C1 segment of cervical spinal cord (tissue), 14 donors: ENCODE data around the gene ZNF488.
"Not testable (repeated sequence)": the region's sequence is repeated elsewhere in the genome, so short reads cannot be mapped to it uniquely, and the experiment has no call there.

Experiments
- DNase-seq, 14 donors: peaks; one replicate each; lab custom pipeline; 2025; lab: John Stamatoyannopoulos, UW

ZNF488 gene, protein sequence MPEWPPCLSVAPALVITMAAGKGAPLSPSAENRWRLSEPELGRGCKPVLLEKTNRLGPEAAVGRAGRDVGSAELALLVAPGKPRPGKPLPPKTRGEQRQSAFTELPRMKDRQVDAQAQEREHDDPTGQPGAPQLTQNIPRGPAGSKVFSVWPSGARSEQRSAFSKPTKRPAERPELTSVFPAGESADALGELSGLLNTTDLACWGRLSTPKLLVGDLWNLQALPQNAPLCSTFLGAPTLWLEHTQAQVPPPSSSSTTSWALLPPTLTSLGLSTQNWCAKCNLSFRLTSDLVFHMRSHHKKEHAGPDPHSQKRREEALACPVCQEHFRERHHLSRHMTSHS

DNA sequence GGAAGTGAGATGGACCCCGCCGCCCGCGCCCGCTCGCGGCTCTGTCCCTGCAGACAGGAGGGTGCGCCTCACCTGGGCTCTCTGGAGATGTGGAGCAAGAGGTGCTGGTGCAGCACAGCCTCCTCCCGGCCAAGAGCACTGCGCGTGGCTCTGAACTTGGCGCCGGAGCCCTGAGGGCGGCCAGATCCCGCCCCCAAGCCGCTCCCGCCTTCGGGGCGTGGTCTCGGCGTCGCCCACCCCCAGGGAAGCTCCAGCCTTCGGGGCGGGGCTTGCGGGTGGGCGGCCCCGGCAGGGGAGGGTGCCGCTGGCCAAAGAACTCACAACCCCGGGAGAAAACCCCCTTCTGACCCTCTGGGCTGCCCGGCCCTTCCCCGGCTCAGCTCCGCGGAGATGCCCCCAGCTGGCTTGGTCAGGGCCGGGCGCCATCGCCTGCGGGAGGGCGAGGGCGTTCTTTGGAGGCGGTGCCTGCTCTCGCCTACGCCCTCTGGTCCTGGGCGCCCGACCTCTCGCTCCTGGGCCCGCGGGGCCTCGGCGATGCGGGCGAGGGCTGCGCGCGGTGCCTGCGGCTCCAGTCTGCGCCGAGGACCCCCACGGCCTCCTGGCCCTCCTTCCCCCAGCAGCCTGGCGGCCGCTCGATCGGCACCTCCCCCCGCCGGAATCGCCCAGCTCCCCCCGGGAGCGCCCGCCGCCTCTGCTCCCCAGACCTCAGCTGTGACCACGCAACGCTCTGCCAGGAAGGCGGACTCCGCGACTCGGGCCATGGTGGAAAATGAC, at the start of gene ZNF488:
Gene ZNF488, minus strand, starts transcription at position 146 of the 774 bp plus-strand sequence. CDS start 15,464 bp downstream, outside the sequence.
- DNase-seq: peak in 13 of 14 donors; percentile 43 to 91 (median 82)

DNA sequence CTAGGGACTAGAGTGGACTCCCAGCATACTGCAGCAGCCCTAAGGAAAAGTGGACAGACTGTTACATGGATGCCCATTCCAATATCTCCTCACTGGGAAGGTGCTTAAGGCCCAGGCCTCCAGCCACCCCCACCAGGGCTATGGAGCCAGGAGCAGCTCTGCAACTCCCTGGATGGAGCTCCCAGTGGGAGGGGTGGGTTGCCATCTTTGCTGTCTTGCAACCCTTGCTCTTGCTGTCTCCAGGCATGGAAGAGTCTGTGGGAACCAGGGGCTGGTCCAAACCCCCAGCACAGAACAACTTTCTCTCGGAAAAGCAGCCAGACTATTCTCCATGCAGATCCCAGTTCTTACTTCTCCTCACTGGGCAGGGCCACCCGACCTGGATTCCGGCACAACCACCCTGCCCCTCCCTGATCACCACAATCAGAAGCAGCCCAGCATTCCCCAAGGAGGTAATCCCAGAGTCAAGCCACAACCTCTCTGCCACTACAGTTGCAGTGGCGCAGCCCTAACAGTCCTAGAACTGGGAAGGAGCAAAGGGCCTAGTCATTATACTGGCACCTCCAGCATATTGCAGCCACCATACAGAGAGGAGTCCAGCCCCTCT, 41.8 kb upstream of the ZNF488 start:
- DNase-seq: no peak

DNA sequence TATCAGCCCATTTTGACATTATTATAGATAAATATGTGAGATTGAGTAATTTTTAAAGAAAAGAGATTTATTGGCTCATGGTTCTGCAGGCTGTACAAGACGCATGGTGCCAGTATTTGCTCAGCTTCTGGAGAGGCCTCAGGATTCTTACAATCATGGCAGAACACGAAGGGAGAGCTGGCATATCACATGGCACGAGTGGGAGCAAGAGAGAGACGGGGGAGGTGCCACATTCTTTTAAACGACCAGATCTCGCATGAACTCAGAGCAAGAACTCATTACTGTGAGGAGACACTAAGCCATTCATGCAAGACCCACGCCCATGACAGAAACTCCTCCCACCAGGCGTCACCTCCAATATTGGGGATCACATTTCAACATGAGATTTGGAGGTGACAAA, 40.1 kb upstream of the ZNF488 start:
- DNase-seq: no peak

DNA sequence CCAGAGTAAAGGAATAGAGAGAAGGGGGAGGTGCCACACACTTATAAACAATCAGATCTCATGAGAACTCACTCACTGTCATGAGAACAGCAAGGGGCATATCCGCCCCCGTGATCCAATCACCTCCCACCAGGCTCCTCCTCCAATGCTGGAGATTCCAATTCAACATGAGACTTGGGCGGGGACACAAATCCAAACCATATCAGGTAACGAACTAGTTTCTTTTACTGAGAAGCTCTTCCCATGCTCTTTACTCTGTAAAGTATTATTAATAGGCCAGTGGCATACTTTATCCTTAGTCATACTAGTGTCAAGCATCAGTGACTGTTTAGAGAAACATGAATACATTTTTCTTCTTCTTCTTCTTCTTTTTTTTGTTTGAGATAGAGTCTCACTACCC, 39.4 kb upstream of the ZNF488 start:
- DNase-seq: no peak

DNA sequence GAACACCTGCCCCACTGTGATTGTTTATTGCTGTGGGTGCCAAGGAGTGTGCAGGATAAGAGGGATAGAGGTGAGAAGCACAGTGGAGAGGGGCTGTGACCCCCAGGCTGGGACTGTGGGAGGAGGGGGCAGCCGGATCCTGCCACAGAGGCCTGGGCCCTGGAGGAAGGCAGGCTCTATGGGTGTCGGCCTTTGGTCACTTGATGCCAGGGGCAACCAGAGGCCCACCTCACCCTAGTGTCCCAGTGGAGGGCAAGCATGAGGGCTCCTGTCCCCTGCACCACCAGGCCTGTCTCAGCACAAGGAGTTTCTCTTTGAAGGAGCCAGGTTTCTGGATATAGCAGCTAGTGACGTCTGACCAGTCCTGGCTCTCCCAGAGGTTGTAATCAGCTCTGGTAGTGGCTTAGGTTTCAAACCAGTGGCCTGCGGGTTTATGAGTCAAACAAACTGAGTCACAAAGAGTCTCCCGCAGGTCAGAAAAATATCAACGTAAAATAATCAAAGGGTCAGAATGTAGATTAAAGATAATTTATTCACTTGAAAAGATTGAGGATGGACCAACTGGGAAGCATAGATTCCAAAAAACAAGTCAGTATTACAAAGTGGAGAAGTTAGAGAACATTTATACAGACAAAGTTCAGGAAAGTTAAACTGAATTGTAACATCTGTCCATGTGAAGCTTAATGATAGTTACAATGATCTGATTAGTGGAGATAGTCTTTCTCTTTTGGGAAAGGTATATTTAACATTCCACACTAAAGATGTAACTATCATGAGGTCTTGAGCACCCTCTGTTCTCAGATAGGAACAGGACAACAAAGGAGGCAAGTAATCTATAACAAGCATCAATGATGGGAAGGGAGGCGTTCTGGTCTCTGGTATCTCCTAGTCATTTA, 37.2 kb upstream of the ZNF488 start:
- no peak for DNase-seq

DNA sequence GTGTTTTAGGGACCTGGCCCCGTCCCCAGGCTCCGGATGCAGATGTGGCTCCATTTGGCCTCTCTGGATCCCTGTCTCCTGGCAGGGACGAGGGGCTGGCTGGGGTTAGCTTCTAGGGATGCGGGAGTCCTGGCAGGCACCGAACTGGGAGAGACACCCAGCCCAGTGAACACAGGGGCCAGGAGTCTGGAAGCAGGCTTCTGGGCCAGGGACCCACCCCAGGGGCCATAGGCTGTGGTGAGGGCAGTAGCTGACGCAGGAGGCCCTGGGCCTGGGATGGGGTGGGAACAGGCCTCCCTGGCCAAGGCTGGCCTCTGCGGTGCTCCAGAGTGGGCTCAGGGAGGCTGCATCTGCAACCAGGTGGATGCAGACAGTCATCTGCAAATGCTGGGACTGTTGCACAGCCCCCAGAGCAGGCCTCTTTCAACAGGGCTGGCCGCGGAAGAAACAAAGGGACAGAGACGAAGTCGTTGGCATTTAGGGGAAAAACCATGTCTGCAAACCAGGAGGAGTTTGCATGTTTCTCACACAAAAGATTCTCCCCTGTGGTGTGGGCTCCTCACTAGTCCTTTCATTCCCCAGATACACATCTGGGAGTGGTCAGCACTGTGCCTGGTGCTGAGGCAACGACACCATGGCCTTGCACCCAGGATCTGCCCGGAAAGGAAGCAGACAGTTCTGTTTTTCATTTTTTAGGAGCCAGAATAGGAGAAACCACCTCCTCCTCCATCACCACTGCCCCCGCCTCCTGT, 36.4 kb upstream of the ZNF488 start:
- DNase-seq: no peak

DNA sequence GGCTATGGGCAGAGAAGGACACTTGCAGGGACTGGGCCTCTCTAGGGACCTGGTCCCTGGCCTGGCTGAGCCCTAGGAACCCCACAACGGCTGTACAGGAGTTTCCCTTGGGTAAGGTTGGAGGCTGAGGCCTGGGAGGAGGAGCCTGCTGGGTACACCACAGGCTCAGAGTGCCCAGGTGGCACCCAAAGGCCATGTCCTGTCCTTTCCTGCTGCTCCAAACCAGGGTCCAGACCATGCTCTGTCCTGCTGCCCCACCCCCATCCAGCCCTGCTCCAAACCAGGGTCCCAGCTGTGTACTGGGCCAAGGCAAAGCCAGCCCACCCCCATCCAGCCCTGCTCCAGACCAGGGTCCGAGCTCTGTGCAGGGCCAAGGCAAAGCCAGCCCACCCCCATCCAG, 35.3 kb upstream of the ZNF488 start:
- DNase-seq: no peak

DNA sequence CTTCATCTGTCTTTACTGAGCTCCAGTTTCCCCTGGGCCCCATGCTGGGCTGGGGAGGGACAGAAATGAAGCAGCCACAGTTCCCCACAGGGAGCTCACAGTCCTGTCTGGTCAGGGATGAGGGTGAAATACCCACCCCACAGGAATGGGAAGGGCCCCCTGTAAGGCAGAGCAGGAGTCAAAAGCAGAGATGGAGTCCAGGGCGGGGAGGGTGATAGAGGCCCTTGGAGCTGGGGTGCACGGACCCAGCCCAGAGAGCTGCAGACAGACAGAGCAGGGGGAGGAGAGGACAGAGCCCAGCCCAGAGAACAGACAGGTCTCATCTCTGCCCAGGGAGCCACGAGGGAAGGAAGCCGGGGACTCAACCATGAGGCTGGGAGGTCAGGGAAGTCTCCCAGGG, 34.9 kb upstream of the ZNF488 start:
- DNase-seq: no peak

DNA sequence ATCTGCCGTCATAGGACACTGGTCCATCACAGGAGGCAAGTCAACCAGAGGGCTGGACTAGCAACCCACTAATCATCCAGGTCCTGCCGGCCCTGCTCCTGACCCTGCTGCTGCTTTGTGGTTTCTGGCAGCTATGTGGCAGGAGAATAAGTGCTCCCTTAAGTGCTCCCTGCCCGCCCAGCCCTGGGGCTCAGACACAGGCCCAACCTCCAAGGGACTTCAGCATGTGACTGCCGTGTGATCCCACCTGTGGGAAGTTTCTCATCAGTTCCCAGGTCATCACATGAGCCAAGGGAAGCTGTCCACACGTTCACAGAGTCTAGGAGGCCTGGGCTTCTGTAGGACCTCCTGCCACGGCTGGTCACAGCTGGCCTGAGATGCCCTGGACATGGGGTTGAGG, 34.2 kb upstream of the ZNF488 start:
- no peak for DNase-seq

DNA sequence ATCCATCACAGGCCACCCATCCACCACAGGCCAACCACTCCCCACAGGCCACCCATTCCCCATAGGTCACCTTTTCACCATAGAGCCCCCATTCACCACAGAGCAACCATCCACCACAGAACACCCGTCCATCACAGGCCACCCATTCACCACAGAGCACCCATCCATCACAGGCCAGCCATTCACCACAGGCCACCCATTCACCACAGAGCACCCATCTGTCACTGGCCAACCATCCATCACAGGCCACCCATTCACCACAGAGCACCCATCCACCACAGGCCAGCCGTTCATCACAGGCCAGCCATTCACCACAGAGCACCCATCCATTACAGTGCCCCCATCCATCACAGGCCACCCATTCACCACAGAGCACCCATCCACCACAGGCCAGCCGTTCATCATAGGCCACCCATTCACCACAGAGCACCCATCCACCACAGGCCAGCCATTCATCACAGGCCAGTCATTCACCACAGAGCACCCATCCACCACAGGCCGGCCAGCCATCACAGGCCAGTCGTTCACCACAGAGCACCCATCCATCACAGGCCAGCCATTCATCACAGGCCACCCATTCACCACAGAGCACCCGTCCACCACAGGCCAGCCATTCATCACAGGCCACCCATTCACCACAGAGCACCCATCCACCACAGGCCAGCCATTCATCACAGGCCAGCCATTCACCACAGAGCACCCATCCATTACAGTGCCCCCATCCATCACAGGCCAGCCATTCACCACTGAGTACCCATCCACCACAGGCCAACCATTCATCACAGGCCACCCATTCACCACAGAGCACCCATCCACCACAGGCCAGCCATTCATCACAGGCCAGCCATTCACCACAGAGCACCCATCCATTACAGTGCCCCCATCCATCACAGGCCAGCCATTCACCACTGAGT, 32.5 kb upstream of the ZNF488 start:
- DNase-seq: not testable (repeated sequence)

DNA sequence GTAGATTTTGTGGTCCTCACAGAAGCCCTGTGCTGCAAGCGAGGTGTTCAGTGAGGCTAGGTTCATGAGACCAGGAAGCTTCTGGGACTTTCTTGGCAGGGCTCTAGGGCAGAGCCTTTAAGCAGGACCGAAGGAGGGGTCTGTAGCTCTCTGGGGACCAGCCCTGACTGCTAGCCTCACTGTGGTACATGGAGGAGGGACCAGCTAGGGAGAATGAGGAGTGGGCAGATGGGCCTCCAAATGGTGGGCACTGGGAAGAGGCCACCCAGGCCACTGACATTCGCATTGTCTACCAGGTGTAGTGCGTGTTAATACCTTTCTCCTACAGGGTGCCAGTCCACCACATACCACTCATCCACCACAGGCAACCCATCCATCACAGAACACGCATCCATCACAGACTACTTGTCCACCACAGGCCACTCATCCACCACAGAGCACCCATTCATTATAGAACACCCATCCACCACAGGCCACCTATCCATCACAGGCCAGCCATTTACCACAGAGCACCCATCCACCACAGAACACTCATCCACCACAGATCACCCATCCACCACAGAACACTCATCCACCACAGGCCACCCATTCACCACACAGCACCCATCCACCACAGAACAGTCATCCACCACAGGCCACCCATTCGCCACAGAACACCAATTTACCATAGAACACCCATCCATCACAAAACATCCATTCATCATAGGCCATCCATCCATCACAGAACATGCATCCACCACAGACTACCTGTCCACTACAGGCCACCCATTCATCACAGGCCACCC, 31.6 kb upstream of the ZNF488 start:
- no peak for DNase-seq

DNA sequence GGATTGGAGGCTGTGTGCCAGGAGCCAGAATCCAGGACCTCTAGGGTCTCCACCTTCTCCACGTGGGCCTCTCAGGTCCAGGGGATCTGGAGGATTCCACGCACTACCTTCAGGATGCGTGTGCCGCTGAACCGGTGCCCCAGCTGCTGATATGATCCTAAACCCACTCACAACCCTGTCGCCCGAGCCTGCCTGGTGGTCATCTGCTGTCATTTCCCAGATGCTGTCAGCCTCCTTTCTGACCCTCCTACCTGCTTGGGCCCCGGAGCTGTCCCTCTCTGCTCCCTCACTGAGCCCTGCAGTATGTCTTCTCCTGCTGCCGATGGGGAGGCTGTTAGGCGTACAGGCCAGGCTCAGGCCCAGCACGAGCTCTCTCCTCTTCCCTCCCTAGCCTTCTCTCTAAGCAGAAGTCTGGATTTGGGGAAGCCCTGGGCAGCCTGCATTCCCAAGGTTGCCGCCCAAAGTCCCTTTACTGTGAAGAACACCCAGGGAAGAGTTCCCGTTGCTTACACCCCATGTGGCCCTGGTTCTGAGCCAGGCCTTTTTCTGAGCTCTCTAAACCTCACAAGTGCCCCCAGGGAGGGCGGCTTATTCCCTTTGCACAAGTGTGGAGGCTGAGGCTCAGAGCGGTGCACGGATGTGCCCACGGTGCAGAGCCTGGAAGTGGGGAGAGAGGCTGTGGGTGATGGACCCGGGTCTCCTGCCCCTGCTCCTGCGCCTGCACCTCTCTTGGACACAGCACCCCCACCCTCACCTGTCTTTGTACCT, 30.8 kb upstream of the ZNF488 start:
- no peak for DNase-seq

DNA sequence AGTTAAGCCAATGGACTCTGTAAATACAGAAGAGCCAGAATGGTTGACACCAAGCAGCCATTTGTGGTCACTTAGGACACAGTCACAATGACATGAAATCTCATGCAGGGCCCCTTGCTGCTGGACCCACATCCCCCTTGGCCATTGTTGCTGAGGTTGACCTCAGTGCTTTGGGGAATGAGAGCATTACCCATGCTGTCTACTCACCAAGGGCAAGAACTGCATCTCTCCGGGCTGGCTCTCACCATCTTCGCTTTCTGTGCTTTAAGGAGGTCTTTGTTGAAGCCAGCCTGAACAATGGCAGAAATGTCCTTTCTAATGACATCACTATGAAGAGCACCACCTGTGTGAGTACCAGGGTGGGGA, 30.1 kb upstream of the ZNF488 start:
- DNase-seq: no peak

DNA sequence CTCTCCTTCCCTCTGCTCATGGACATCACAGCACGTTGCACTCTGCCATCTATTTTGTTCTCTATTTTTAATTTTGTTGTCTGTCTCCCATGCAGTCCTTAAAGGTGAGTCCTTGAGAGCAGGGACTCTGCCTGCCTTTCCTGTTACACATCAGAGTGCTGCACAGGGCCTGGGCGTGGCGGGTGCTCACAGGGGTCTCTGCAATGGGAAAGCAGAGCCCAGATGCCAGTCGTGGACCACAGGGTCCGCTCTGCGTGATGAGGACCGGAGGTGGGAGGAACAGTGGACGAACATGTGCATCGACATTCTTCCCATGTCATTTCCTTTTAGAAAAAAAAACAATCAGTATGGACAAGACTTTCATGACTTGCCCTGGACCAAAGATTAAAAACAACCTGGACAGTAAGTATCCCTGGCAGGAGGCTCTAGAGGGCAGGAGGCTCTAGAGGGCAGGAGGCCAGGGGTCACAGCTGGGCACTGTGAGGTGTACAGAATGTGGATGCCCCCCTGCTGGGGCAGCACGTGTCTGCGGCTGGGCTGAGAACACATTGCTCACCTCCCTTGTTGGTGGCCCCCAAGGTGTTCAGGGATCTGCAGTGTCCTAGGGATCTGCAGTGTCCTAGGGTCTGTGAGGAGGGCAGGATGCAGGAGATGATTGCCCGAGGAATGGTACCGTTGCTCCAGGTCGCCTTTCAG, 29.6 kb upstream of the ZNF488 start:
- DNase-seq: no peak

DNA sequence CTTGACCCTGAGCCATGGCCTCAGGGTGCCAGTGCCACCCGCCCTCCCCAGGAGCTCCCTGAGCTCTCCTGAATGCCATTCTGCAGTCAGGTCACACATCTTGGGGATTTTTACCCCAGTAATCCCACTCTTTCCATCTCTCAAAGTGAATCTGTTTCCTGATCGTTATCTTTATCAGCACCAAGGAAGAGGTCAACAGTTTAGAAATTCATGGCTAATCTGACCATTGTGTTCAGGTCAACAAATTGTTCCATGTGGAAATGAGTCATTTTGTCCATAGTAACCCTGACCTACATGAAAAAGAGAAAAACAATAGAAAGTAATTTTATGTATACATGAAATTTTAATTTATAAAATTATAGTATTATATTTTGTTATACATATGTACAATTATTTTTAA, 28.8 kb upstream of the ZNF488 start:
- DNase-seq: no peak

DNA sequence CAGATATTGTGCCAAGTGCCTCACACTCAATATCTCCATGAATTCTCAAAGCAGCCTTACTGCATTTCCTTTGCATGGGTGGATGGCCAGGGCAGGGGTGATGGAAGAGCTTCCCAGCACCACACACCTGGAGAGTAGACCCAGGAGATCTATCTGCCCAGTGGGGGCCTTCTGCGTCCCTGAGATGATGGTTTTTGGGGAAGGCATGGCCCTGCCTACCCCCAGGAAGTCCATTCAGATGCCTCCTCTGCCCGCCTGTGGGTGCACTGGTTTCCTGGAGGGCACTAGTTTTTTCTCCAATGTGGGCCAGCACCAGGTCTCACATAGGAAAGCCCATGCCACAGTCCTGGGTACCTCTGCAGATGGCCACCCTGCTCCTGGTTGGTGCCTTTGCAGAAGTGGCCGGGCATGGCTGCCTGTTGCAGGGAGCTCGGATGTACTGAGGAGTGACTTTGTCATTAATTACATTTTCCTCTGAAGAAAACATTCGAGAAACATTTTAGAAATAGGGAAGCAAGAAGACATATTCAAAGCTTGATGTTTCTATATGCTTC, 28.2 kb upstream of the ZNF488 start:
- no peak for DNase-seq

DNA sequence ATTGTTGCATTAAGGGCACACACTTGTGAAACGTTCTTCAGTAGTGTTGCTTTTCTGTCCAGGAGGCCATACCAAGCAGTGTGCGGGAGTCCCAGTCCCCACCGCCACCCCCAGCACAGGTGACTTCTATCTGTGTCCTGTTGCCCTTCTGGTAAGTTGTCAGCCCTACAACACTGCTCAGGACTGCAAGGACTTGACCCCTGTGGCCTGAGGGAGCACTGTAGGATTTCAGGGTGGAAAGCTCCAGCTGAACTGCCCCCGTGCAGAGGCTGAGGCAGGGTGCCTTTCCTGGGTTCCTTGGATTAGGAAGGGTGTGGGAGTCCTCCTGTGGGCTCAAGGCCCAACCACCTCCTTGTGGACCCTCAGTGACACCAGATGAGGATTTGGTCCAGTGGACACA, 26.8 kb upstream of the ZNF488 start:
- no peak for DNase-seq
